GM18498 (cell line): ENCODE data around the gene SELENON.
"Not testable (repeated sequence)": the region's sequence is repeated elsewhere in the genome, so short reads cannot be mapped to it uniquely, and the experiment has no call there.

Experiments used
- ATAC-seq: cut with Tn5 transposase; IDR thresholded peaks from one replicate; pipeline ENCODE4 v1.9.1; 2021; ENCODE audit warnings: mild to moderate bottlenecking, moderate library complexity; ENCODE audit not compliant: unreplicated experiment

SELENON gene

GRCh38 chr1:25821630-25822091, 21.7 kb downstream of the SELENON start:
- ATAC-seq: no peak

GRCh38 chr1:25825605-25826004, 25.6 kb downstream of the SELENON start:
- ATAC-seq: no peak

- ATAC-seq: no peak
Observed at GRCh38 chr1:25826571-25826970, 26.6 kb downstream of the SELENON start.

GRCh38 chr1:25828491-25828890, 28.5 kb downstream of the SELENON start:
- no peak for ATAC-seq

GRCh38 chr1:25829046-25829445, 29.1 kb downstream of the SELENON start:
- ATAC-seq: no peak

GRCh38 chr1:25831569-25832196, 31.7 kb downstream of the SELENON start:
- ATAC-seq: no peak

- ATAC-seq: no peak
Observed at GRCh38 chr1:25832336-25833037, 32.5 kb downstream of the SELENON start.

- ATAC-seq: no peak
Observed at GRCh38 chr1:25833158-25833557, 33.2 kb downstream of the SELENON start.

- no peak for ATAC-seq
Observed at GRCh38 chr1:25834894-25835293, 34.9 kb downstream of the SELENON start.

- no peak for ATAC-seq
Observed at GRCh38 chr1:25836695-25837094, 36.7 kb downstream of the SELENON start.

GRCh38 chr1:25837262-25837875, 37.4 kb downstream of the SELENON start:
- ATAC-seq: no peak

GRCh38 chr1:25839808-25840207, 39.8 kb downstream of the SELENON start:
- ATAC-seq: not testable (repeated sequence)

- no peak for ATAC-seq
Observed at GRCh38 chr1:25843483-25843882, 43.5 kb downstream of the SELENON start.

- no peak for ATAC-seq
Observed at GRCh38 chr1:25844536-25845337, 44.7 kb downstream of the SELENON start.

- ATAC-seq: no peak
Observed at GRCh38 chr1:25845664-25846063, 45.7 kb downstream of the SELENON start.

GRCh38 chr1:25847929-25848328, 47.9 kb downstream of the SELENON start:
- ATAC-seq: no peak

- no peak for ATAC-seq
Observed at GRCh38 chr1:25848531-25848930, 48.5 kb downstream of the SELENON start.

- no peak for ATAC-seq
Observed at GRCh38 chr1:25854554-25854953, 54.6 kb downstream of the SELENON start.

- no peak for ATAC-seq
Observed at GRCh38 chr1:25856856-25857255, 56.9 kb downstream of the SELENON start.

- ATAC-seq: no peak
Observed at GRCh38 chr1:25858494-25858893, 58.5 kb downstream of the SELENON start.
